Fibroblast of mammary gland (primary cell): ENCODE measurements around the gene NUP62CL.

Experiments
- DNase-seq: peaks from one replicate; pipeline ENCODE4 v3.0.0-alpha.2; 2010; ENCODE audit warnings: low read depth
- H3K4me3 ChIP-seq: 2 replicates; pipeline ENCODE4 v1.5.1; 2011; ENCODE audit warnings: low read depth, mild to moderate bottlenecking, low read length, moderate library complexity; ENCODE audit not compliant: control insufficient read depth
- CTCF ChIP-seq: conservative IDR thresholded peaks from 2 replicates; pipeline ENCODE4 v1.5.1; 2011; ENCODE audit warnings: low read depth, low read length, inconsistent platforms; ENCODE audit not compliant: control insufficient read depth, insufficient read depth

The NUP62CL gene

GRCh38 chrX:107205770-107206696 lies at the start of gene NUP62CL, which contains the start of gene DNAAF6:
Gene NUP62CL (minus strand): TSS chrX:107206433. CDS start chrX:107175146, 31,287 bp downstream.
Gene DNAAF6 (plus strand): TSS chrX:107206611. CDS start chrX:107212876, 6,265 bp downstream.
- peak within 1 kb of the TSS; percentile 36 for H3K4me3 ChIP-seq
- no peak for TF ChIP-seq CTCF
- peak; percentile 7 for DNase-seq

GRCh38 chrX:107228486-107228819 lies 22.2 kb upstream of the NUP62CL start:
- no peak for TF ChIP-seq CTCF
- no peak for DNase-seq
- no peak overlapping the region for H3K4me3 ChIP-seq

- no peak for DNase-seq
- TF ChIP-seq CTCF: no peak
- H3K4me3 ChIP-seq: no peak overlapping the region
Observed at GRCh38 chrX:107227780-107228485, 21.7 kb upstream of the NUP62CL start.

- no peak for TF ChIP-seq CTCF
- no peak for DNase-seq
- no peak overlapping the region for H3K4me3 ChIP-seq
Observed at GRCh38 chrX:107226757-107227156, 20.5 kb upstream of the NUP62CL start.

GRCh38 chrX:107213477-107213876 lies 7.2 kb upstream of the NUP62CL start:
- DNase-seq: no peak
- H3K4me3 ChIP-seq: no peak overlapping the region
- TF ChIP-seq CTCF: no peak

- no peak overlapping the region for H3K4me3 ChIP-seq
- TF ChIP-seq CTCF: no peak
- DNase-seq: no peak
Observed at GRCh38 chrX:107207943-107208342, 1.7 kb upstream of the NUP62CL start.
